ENCODE results near the gene TM7SF3.
A peak's percentile ranks its signal among the peaks of the same experiment; 100 is the strongest.
"Not testable (repeated sequence)": the region's sequence is repeated elsewhere in the genome, so short reads cannot be mapped to it uniquely, and the experiment has no call there.

The TM7SF3 gene

DNA sequence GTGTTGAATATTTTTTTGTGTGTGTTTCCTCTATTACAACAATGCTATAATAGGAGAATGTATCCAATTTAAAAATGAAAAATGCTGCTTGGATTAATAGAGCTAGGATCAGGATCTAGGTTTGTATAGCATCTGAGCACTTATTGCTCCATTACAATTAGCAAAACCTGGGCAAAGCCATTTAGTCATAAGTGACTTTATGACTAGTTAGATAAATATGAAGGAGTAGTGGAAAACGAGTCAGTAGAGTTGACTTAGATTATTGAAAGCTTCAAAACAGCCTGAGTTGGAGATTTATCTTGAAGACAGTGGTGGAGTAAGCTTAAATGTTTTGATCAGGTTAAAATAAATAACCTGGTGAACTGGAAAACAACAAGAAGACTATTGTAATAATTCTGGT lies 10.9 kb upstream of the TM7SF3 start:
- TF ChIP-seq, protein P1, sequence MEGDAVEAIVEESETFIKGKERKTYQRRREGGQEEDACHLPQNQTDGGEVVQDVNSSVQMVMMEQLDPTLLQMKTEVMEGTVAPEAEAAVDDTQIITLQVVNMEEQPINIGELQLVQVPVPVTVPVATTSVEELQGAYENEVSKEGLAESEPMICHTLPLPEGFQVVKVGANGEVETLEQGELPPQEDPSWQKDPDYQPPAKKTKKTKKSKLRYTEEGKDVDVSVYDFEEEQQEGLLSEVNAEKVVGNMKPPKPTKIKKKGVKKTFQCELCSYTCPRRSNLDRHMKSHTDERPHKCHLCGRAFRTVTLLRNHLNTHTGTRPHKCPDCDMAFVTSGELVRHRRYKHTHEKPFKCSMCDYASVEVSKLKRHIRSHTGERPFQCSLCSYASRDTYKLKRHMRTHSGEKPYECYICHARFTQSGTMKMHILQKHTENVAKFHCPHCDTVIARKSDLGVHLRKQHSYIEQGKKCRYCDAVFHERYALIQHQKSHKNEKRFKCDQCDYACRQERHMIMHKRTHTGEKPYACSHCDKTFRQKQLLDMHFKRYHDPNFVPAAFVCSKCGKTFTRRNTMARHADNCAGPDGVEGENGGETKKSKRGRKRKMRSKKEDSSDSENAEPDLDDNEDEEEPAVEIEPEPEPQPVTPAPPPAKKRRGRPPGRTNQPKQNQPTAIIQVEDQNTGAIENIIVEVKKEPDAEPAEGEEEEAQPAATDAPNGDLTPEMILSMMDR (conservative IDR thresholded peaks at IDR 0.05), result no peak
- H3K27ac ChIP-seq, result no peak overlapping the region

- no peak overlapping the region for H3K27ac ChIP-seq
- TF ChIP-seq, protein P1 (conservative IDR thresholded peaks at IDR 0.05), result no peak
These were observed 10.1 kb upstream of the TM7SF3 start for GRCh38 chr12:27024291-27024690.

- TF ChIP-seq, protein P1 (conservative IDR thresholded peaks at IDR 0.05), result no peak
- H3K27ac ChIP-seq, result no peak overlapping the region
These were observed 6.6 kb upstream of the TM7SF3 start for GRCh38 chr12:27020761-27021160.

- TF ChIP-seq, protein P1 (conservative IDR thresholded peaks at IDR 0.05), result no peak
- no peak overlapping the region for H3K27ac ChIP-seq
These were observed 3.9 kb upstream of the TM7SF3 start for GRCh38 chr12:27018037-27018436.

- not testable (repeated sequence) for H3K27ac ChIP-seq
These were observed 3.1 kb upstream of the TM7SF3 start for GRCh38 chr12:27017163-27017823.

DNA sequence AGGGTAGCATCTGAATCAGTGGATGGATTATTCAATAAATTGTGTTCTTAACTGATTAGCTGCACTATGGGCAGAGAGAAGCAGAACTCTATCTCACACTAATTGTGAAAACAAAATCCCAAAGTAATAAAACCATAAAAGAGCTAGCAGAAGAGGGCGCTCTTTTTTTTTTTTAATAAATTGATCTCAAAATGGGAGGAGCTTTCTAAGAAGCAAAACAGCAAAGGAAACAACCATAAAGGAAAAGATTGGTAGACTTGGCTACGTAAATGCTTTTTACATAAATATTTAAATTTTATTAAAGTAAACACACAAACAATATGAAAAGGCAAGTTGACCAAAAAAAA lies 1.5 kb upstream of the TM7SF3 start:
- H3K27ac ChIP-seq, result peak overlapping the region; percentile 87; the same call in 1 of the 2 replicates

DNA sequence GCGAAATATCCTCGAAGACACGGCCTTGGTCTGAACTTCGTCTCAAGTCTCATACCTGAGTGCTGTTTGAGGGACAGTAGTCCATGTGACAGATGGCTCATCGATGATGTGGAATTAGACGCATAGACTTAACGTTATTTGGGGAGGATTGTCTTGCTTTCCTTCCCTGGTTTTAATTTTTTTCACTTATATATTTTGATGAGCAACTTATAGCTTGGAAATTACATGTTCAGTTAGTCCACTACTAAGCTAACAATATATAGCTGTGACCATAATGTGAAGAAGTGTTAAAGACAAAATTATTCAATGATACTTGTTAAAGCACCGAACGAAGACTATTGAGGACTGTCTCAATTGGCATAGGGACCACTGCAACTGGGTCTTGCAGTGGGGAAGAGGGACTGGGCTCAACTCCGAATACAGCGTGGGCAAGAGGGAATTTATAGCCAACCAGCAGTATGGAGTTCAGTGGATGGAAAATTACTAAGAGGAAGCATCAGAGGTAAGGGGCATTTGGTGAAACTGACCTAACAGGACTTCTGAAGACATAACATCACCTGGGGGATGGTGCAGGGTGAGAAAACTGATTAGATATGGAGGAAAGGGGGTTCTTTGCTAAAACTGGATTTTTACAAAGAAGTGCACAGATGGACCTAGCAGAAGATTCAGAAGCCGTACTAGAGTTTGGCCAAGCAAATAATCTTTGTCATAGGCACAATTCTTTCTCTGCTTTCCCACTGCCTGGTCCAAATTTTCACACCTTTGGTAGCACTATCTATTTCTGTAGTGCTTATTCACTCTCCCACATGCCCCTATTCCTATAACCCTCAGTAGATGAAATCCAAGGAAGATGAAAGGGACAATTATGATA lies 910 bp upstream of the TM7SF3 start:
- TF ChIP-seq, protein P1 (conservative IDR thresholded peaks at IDR 0.05), result no peak
- peak overlapping the region; percentile 87 for H3K27ac ChIP-seq

More for the DNA sequence above, 1.5 kb upstream of the TM7SF3 start:
- TF ChIP-seq, protein P1 (conservative IDR thresholded peaks at IDR 0.05), result peak; percentile 72

All from VCaP (cell line).